ENCODE data around the gene DELE1.

DNA sequence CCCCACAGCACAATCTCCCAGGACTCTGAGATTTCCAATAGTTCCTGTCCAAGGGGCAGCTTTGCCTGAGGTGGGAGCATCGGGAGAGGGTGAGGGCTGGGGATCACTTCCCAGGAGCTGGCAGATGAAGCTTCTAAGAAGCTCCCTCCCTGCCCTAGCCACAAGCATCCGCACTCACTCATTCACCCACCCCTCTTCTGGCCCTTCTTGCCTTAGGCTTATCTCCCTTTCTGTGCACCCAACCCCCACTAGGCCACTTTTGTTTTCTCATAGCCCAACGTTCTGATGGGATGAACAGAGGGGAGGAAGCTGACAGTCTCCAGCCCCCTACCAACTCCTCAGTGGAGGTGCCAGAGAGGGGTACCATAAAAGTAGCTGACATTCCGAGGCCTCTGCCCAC is 41.8 kb upstream of the DELE1 start:
- TF ChIP-seq CTCF (IDR thresholded peaks at IDR 0.05) (no peak), POLR2AphosphoS5 (IDR thresholded peaks at IDR 0.05) (no peak), POLR2A (IDR thresholded peaks at IDR 0.05) (no peak), EP300 (IDR thresholded peaks at IDR 0.05) (no peak)

Data from stomach (tissue), 4 donors.